HepG2 (cell line): ENCODE data around the gene SLC25A47. TPM values are rescaled to one million over a fixed set of nuclear protein-coding genes. Genes with fewer than 3 reads are reported as not detected.

ENCODE experiments used
- ARID4A ChIP-seq: sonication (generic); formaldehyde crosslinking; IDR thresholded peaks from 2 replicates; pipeline ENCODE4 v1.5.0; 2020; ENCODE audit warnings: mild to moderate bottlenecking, missing genetic modification reagents, borderline replicate concordance
- ASH2L ChIP-seq: fragments of 300-600, 200-600 bp; sonication (generic); IDR thresholded peaks from 2 replicates; pipeline ENCODE4 v1.7.0; 2017; ENCODE audit warnings: low read depth, mild to moderate bottlenecking, moderate library complexity, mixed read lengths, low read length; ENCODE audit not compliant: insufficient read length
- GLI4 ChIP-seq: sonication (generic); formaldehyde crosslinking; IDR thresholded peaks from 2 replicates; pipeline ENCODE4 v1.5.1; 2020; ENCODE audit warnings: missing genetic modification reagents, mild to moderate bottlenecking, moderate library complexity, borderline replicate concordance
- HNF4A ChIP-seq: sonication (generic); formaldehyde crosslinking; IDR thresholded peaks from 2 replicates; pipeline ENCODE4 v1.4.0; 2020; ENCODE audit warnings: missing genetic modification reagents
- MYC ChIP-seq: sonication (generic); formaldehyde crosslinking; IDR thresholded peaks from 2 replicates; pipeline ENCODE4 v1.9.0; 2021; ENCODE audit warnings: missing genetic modification reagents, borderline replicate concordance
- POLR2AphosphoS5 ChIP-seq: IDR thresholded peaks from 2 replicates; pipeline ENCODE4 v1.6.1; 2012; ENCODE audit warnings: low read depth, low read length
- PRDM15 ChIP-seq: sonication (generic); formaldehyde crosslinking; IDR thresholded peaks from 2 replicates; pipeline ENCODE4 v1.4.0; 2020; ENCODE audit warnings: missing genetic modification reagents
- ZBTB42 ChIP-seq: sonication (generic); formaldehyde crosslinking; IDR thresholded peaks from 2 replicates; pipeline ENCODE4 v1.5.0; 2020; ENCODE audit warnings: mild to moderate bottlenecking, missing genetic modification reagents
- ZFP82 ChIP-seq: sonication (generic); formaldehyde crosslinking; IDR thresholded peaks from 2 replicates; pipeline ENCODE4 v1.5.1; 2020; ENCODE audit warnings: mild to moderate bottlenecking, missing genetic modification reagents, borderline replicate concordance
- ZFP91 ChIP-seq: sonication (generic); formaldehyde crosslinking; IDR thresholded peaks from 2 replicates; pipeline ENCODE4 v1.9.0; 2022; ENCODE audit warnings: missing genetic modification reagents, mild to moderate bottlenecking, borderline replicate concordance
- ZNF274 ChIP-seq: sonication (generic); formaldehyde crosslinking; IDR thresholded peaks from 2 replicates; pipeline ENCODE4 v1.5.1; 2020; ENCODE audit warnings: mild to moderate bottlenecking, missing genetic modification reagents
- ZNF337 ChIP-seq: sonication (generic); formaldehyde crosslinking; IDR thresholded peaks from 2 replicates; pipeline ENCODE4 v1.5.1; 2020; ENCODE audit warnings: missing genetic modification reagents, low read depth, mild to moderate bottlenecking, borderline replicate concordance
- ZNF451 ChIP-seq: sonication (generic); formaldehyde crosslinking; IDR thresholded peaks from 2 replicates; pipeline ENCODE4 v1.5.0; 2020; ENCODE audit warnings: mild to moderate bottlenecking, missing genetic modification reagents
- ZNF777 ChIP-seq: sonication (generic); formaldehyde crosslinking; IDR thresholded peaks from 2 replicates; pipeline ENCODE4 v1.4.0; 2020; ENCODE audit warnings: missing genetic modification reagents
- ZNF850 ChIP-seq: sonication (generic); formaldehyde crosslinking; conservative IDR thresholded peaks from 2 replicates; pipeline ENCODE4 v1.9.0; 2021; ENCODE audit warnings: mild to moderate bottlenecking, missing genetic modification reagents
- ZNF883 ChIP-seq: sonication (generic); formaldehyde crosslinking; IDR thresholded peaks from 2 replicates; pipeline ENCODE4 v1.5.1; 2020; ENCODE audit warnings: mild to moderate bottlenecking, missing genetic modification reagents; ENCODE audit errors: not compliant biosample characterization
- ZSCAN29 ChIP-seq: sonication (generic); formaldehyde crosslinking; conservative IDR thresholded peaks from 2 replicates; pipeline ENCODE4 v1.4.0; 2020; ENCODE audit warnings: mild to moderate bottlenecking, missing genetic modification reagents
- polyA plus RNA-seq, 8 experiments: library from polyadenylated mRNA; depleted of rRNA in 3 of 8; stranded (reverse) in 7 of 8; unstranded in 1 of 8; fragments of >200 nt; fragmentation: Illumina TruSeq in 4 of 8; extraction: Trizol in 4 of 8; gene quantifications; 2 replicates each; pipeline versions ENCODE4 v1.2.1 to v1.2.3, GENCODE V29; 2011 to 2016; ENCODE audit warnings: low read depth in 4 of 8, missing spikeins in 1 of 8, mixed read lengths in 1 of 8; ENCODE audit not compliant: insufficient read depth in 1 of 8
- total RNA-seq, 5 experiments: library from RNA; depleted of rRNA; stranded (reverse); fragments of >200 nt; fragmentation: Illumina TruSeq; extraction: Trizol; gene quantifications; 2 replicates each; pipeline ENCODE4 v1.2.3, GENCODE V29; 2016; ENCODE audit warnings: low read depth in 1 of 5

SLC25A47 gene
- total and polyA plus RNA-seq, 2 of the 13 experiments (the other 11 are each of a cell fraction or from before 2014, with no cell fraction given), result 1.0 to 1.7 TPM

DNA sequence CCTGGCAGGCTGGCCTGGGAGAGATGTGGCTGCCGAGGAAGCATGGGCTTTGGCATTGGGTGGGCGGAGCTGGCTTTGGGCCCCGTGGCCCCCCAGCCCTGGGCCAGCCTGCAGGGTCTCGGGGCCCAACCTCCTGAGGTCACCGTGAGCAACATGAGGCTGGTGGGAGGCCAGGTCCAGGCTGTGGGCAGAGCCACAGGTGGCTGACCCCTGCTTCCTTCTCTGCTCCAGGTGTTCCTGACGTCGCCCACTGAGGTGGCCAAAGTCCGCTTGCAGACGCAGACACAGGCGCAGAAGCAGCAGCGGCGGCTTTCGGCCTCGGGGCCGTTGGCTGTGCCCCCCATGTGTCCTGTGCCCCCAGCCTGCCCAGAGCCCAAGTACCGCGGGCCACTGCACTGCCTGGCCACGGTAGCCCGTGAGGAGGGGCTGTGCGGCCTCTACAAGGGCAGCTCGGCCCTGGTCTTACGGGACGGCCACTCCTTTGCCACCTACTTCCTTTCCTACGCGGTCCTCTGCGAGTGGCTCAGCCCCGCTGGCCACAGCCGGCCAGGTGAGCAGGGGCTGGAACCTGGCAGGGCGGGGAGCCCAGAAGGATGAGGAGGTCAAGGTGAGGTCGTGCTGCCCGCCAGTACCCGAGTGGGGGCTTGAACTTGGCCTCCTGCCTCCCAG lies 5.5 kb downstream of the SLC25A47 start (continued):
- TF ChIP-seq PRDM15, result no peak
- TF ChIP-seq ZNF850 (CRISPR knock-in tag), result no peak
- TF ChIP-seq ZSCAN29, result peak; percentile 68; the same call in 1 of the 2 replicates
- peak; percentile 85 for TF ChIP-seq ZBTB42 (CRISPR knock-in tag)
- TF ChIP-seq ZNF883 (CRISPR knock-in tag), result peak; percentile 79
- peak; percentile 53; the same call in 1 of the 2 replicates for TF ChIP-seq ZNF274 (CRISPR knock-in tag)
- peak; percentile 52; the same call in 1 of the 2 replicates for TF ChIP-seq ARID4A (CRISPR knock-in tag)
- 0 out of 2 replicates have a peak, but pooled peaks have one; percentile 46 for TF ChIP-seq ZNF337 (CRISPR knock-in tag)
- TF ChIP-seq POLR2AphosphoS5, result peak; percentile 63
- TF ChIP-seq ZNF451, result peak; percentile 64; the same call in 1 of the 2 replicates
- no peak for TF ChIP-seq ZFP82
- no peak; the same call in 1 of the 2 replicates for TF ChIP-seq MYC (CRISPR knock-in tag)
- peak; percentile 81 for TF ChIP-seq HNF4A (CRISPR knock-in tag)
- peak; percentile 42; the same call in 1 of the 2 replicates for TF ChIP-seq ZNF777 (CRISPR knock-in tag)
- TF ChIP-seq ASH2L, result no peak
- no peak; the same call in 1 of the 2 replicates for TF ChIP-seq ZFP91 (CRISPR knock-in tag)
- peak; percentile 95; the same call in 1 of the 2 replicates for TF ChIP-seq GLI4
